ENCODE results near the gene SLC16A4.

The SLC16A4 gene

GRCh38 chr1:110383251-110383990 is 7.4 kb downstream of the SLC16A4 start:
- no peak for DNase-seq (ENCODE audit: low read depth)
- TF ChIP-seq CTCF (conservative IDR thresholded peaks at IDR 0.05; ENCODE audit: low read depth, low read length) = no peak
- no peak overlapping the region for H3K4me3 ChIP-seq (ENCODE audit: low read length)

GRCh38 chr1:110380672-110381283 is 10.0 kb downstream of the SLC16A4 start:
- H3K4me3 ChIP-seq (ENCODE audit: low read length) = no peak overlapping the region
- TF ChIP-seq CTCF (conservative IDR thresholded peaks at IDR 0.05; ENCODE audit: low read depth, low read length) = no peak
- DNase-seq (ENCODE audit: low read depth) = no peak

- no peak for DNase-seq (ENCODE audit: low read depth)
- no peak overlapping the region for H3K4me3 ChIP-seq (ENCODE audit: low read length)
- TF ChIP-seq CTCF (conservative IDR thresholded peaks at IDR 0.05; ENCODE audit: low read depth, low read length) = no peak
Observed at GRCh38 chr1:110375490-110375889, 15.3 kb downstream of the SLC16A4 start.

GRCh38 chr1:110370827-110371226 is 20.0 kb downstream of the SLC16A4 start:
- no peak overlapping the region for H3K4me3 ChIP-seq (ENCODE audit: low read length)
- no peak for TF ChIP-seq CTCF (conservative IDR thresholded peaks at IDR 0.05; ENCODE audit: low read depth, low read length)
- DNase-seq (ENCODE audit: low read depth) = no peak

GRCh38 chr1:110364221-110364620 is 26.6 kb downstream of the SLC16A4 start:
- H3K4me3 ChIP-seq (ENCODE audit: low read length) = no peak overlapping the region
- TF ChIP-seq CTCF (conservative IDR thresholded peaks at IDR 0.05; ENCODE audit: low read depth, low read length) = no peak
- DNase-seq (ENCODE audit: low read depth) = no peak

GRCh38 chr1:110361856-110362255 is 29.0 kb downstream of the SLC16A4 start:
- TF ChIP-seq CTCF (conservative IDR thresholded peaks at IDR 0.05; ENCODE audit: low read depth, low read length) = no peak
- H3K4me3 ChIP-seq (ENCODE audit: low read length) = no peak overlapping the region
- no peak for DNase-seq (ENCODE audit: low read depth)

GRCh38 chr1:110360431-110360830 is 30.4 kb downstream of the SLC16A4 start:
- DNase-seq (ENCODE audit: low read depth) = no peak
- H3K4me3 ChIP-seq (ENCODE audit: low read length) = no peak overlapping the region
- TF ChIP-seq CTCF (conservative IDR thresholded peaks at IDR 0.05; ENCODE audit: low read depth, low read length) = no peak
